A673 (cell line): ENCODE data around the gene METTL8.

Experiments
- EZH2 ChIP-seq: fragments of 200-600 bp; sonication (generic); IDR thresholded peaks from 2 replicates; pipeline ENCODE4 v1.6.1; 2017; ENCODE audit warnings: borderline replicate concordance, low read depth, mild to moderate bottlenecking, mixed read lengths, antibody characterized with exemption, low read length; ENCODE audit not compliant: poor library complexity, severe bottlenecking
- TF ChIP-seq, protein P1 (sequence below): fragments of 300-800, 200-600 bp; sonication (generic); conservative IDR thresholded peaks from 2 replicates; pipeline ENCODE4 v1.5.1; 2017; ENCODE audit warnings: low read depth, mild to moderate bottlenecking, antibody characterized with exemption, low read length, moderate library complexity, mixed read lengths

GRCh38 chr2:171307560-171307959 lies 126.2 kb downstream of the METTL8 start:
- no peak for TF ChIP-seq EZH2
- TF ChIP-seq, protein P1, sequence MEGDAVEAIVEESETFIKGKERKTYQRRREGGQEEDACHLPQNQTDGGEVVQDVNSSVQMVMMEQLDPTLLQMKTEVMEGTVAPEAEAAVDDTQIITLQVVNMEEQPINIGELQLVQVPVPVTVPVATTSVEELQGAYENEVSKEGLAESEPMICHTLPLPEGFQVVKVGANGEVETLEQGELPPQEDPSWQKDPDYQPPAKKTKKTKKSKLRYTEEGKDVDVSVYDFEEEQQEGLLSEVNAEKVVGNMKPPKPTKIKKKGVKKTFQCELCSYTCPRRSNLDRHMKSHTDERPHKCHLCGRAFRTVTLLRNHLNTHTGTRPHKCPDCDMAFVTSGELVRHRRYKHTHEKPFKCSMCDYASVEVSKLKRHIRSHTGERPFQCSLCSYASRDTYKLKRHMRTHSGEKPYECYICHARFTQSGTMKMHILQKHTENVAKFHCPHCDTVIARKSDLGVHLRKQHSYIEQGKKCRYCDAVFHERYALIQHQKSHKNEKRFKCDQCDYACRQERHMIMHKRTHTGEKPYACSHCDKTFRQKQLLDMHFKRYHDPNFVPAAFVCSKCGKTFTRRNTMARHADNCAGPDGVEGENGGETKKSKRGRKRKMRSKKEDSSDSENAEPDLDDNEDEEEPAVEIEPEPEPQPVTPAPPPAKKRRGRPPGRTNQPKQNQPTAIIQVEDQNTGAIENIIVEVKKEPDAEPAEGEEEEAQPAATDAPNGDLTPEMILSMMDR: no peak
